ENCODE measurements around the gene PCBP3.

Gene PCBP3

GRCh38 chr21:45982758-45983648 lies 339.5 kb downstream of the PCBP3 start:
- ATAC-seq (replicated peaks) (no peak), DNase-seq (no peak)
- no peaks in the 10 kb centered on the region for H3K27me3 Mint-ChIP-seq
- no peak overlapping the region for H3K27ac Mint-ChIP-seq
- no peaks in the 10 kb centered on the region for H3K9me3 Mint-ChIP-seq
- peak overlapping the region; percentile 46 to 56 for H3K4me3 Mint-ChIP-seq
- peaks cover 2% of the 10 kb centered on the region for H3K36me3 Mint-ChIP-seq (ENCODE audit: insufficient read depth)
- H3K4me1 Mint-ChIP-seq (ENCODE audit: low read depth in 2 of 2) = peaks cover 7 to 15% of the 10 kb centered on the region in 2 donors

- no peak for ATAC-seq (replicated peaks)
- Mint-ChIP-seq H3K27me3 (no peaks in the 10 kb centered on the region), H3K4me1 (ENCODE audit: low read depth in 2 of 2) (peaks cover 7 to 9% of the 10 kb centered on the region in 2 donors), H3K36me3 (ENCODE audit: insufficient read depth) (peaks cover 3% of the 10 kb centered on the region), H3K9me3 (no peaks in the 10 kb centered on the region), H3K27ac (no peak overlapping the region), H3K4me3 (no peak overlapping the region)
- DNase-seq = no peak
These were observed 340.1 kb downstream of the PCBP3 start for GRCh38 chr21:45983649-45983965.

- peaks cover 7% of the 10 kb centered on the region for H3K36me3 Mint-ChIP-seq (ENCODE audit: insufficient read depth)
- H3K27me3 Mint-ChIP-seq = no peaks in the 10 kb centered on the region
- no peak overlapping the region for H3K4me3 Mint-ChIP-seq
- H3K27ac Mint-ChIP-seq = peak overlapping the region in 1 of 2 donors; percentile 87
- peaks cover 7 to 9% of the 10 kb centered on the region in 2 donors for H3K4me1 Mint-ChIP-seq (ENCODE audit: low read depth in 2 of 2)
- ATAC-seq (replicated peaks) = no peak
- no peaks in the 10 kb centered on the region for H3K9me3 Mint-ChIP-seq
- no peak for DNase-seq
These were observed 340.5 kb downstream of the PCBP3 start for GRCh38 chr21:45983981-45984551.

- H3K27ac Mint-ChIP-seq = peak overlapping the region in 1 of 2 donors; percentile 87
- peaks cover 4% of the 10 kb centered on the region for H3K36me3 Mint-ChIP-seq (ENCODE audit: insufficient read depth)
- DNase-seq (no peak), ATAC-seq (replicated peaks) (no peak)
- H3K4me3 Mint-ChIP-seq = no peak overlapping the region
- no peaks in the 10 kb centered on the region for H3K27me3 Mint-ChIP-seq
- H3K4me1 Mint-ChIP-seq (ENCODE audit: low read depth in 2 of 2) = peaks cover 4 to 9% of the 10 kb centered on the region in 2 donors
- H3K9me3 Mint-ChIP-seq = no peaks in the 10 kb centered on the region
These were observed 341.1 kb downstream of the PCBP3 start for GRCh38 chr21:45984584-45985095.

- DNase-seq (no peak), ATAC-seq (replicated peaks) (no peak)
- no peaks in the 10 kb centered on the region for H3K27me3 Mint-ChIP-seq
- H3K4me3 Mint-ChIP-seq = no peak overlapping the region
- no peaks in the 10 kb centered on the region for H3K9me3 Mint-ChIP-seq
- no peak overlapping the region for H3K27ac Mint-ChIP-seq
- H3K4me1 Mint-ChIP-seq (ENCODE audit: low read depth in 2 of 2) = peaks cover 4 to 9% of the 10 kb centered on the region in 2 donors
- H3K36me3 Mint-ChIP-seq (ENCODE audit: insufficient read depth) = peaks cover 4% of the 10 kb centered on the region
These were observed 342.2 kb downstream of the PCBP3 start for GRCh38 chr21:45985471-45986315.

GRCh38 chr21:45986316-45987051 lies 343.0 kb downstream of the PCBP3 start:
- no peaks in the 10 kb centered on the region for H3K27me3 Mint-ChIP-seq
- no peak for ATAC-seq (replicated peaks)
- H3K4me3 Mint-ChIP-seq = no peak overlapping the region
- H3K4me1 Mint-ChIP-seq (ENCODE audit: low read depth in 2 of 2) = peaks cover 4 to 9% of the 10 kb centered on the region in 2 donors
- peaks cover 4% of the 10 kb centered on the region for H3K36me3 Mint-ChIP-seq (ENCODE audit: insufficient read depth)
- no peaks in the 10 kb centered on the region for H3K9me3 Mint-ChIP-seq
- H3K27ac Mint-ChIP-seq = no peak overlapping the region
- DNase-seq = no peak

GRCh38 chr21:45987121-45987711 lies 343.7 kb downstream of the PCBP3 start:
- peaks cover 2 to 9% of the 10 kb centered on the region in 2 donors for H3K4me1 Mint-ChIP-seq (ENCODE audit: low read depth in 2 of 2)
- no peak for ATAC-seq (replicated peaks)

GRCh38 chr21:45988366-45989347 lies 345.1 kb downstream of the PCBP3 start:
- no peaks in the 10 kb centered on the region for H3K27me3 Mint-ChIP-seq
- peaks cover 4% of the 10 kb centered on the region for H3K36me3 Mint-ChIP-seq (ENCODE audit: insufficient read depth)
- H3K9me3 Mint-ChIP-seq = no peaks in the 10 kb centered on the region
- no peak for ATAC-seq (replicated peaks)
- H3K27ac Mint-ChIP-seq = no peak overlapping the region
- DNase-seq = no peak
- peaks cover 2 to 9% of the 10 kb centered on the region in 2 donors for H3K4me1 Mint-ChIP-seq (ENCODE audit: low read depth in 2 of 2)
- no peak overlapping the region for H3K4me3 Mint-ChIP-seq

More at GRCh38 chr21:45987121-45987711, 343.7 kb downstream of the PCBP3 start:
- Mint-ChIP-seq H3K4me3 (no peak overlapping the region), H3K27ac (no peak overlapping the region), H3K36me3 (ENCODE audit: insufficient read depth) (peaks cover 4% of the 10 kb centered on the region), H3K27me3 (no peaks in the 10 kb centered on the region), H3K9me3 (no peaks in the 10 kb centered on the region)
- no peak for DNase-seq

GRCh38 chr21:45989355-45990048 lies 346.0 kb downstream of the PCBP3 start:
- peaks cover 2 to 7% of the 10 kb centered on the region in 2 donors for H3K4me1 Mint-ChIP-seq (ENCODE audit: low read depth in 2 of 2)
- no peak overlapping the region for H3K27ac Mint-ChIP-seq
- H3K4me3 Mint-ChIP-seq = no peak overlapping the region
- no peaks in the 10 kb centered on the region for H3K9me3 Mint-ChIP-seq
- no peak for DNase-seq
- no peak for ATAC-seq (replicated peaks)
- H3K36me3 Mint-ChIP-seq (ENCODE audit: insufficient read depth) = peaks cover 4% of the 10 kb centered on the region
- H3K27me3 Mint-ChIP-seq = no peaks in the 10 kb centered on the region

GRCh38 chr21:45990049-45990711 lies 346.7 kb downstream of the PCBP3 start:
- Mint-ChIP-seq H3K4me3 (no peak overlapping the region), H3K27me3 (no peaks in the 10 kb centered on the region), H3K4me1 (ENCODE audit: low read depth in 2 of 2) (peaks cover 0 to under 1% of the 10 kb centered on the region in 2 donors), H3K9me3 (no peaks in the 10 kb centered on the region), H3K27ac (no peak overlapping the region), H3K36me3 (ENCODE audit: insufficient read depth) (peaks cover 4% of the 10 kb centered on the region)
- DNase-seq (no peak), ATAC-seq (replicated peaks) (no peak)

All from effector memory CD8-positive, alpha-beta T cell (primary cell).